DOHH2 (cell line): ENCODE measurements around the gene GLDC.

Source experiments
- EZH2phosphoT487 ChIP-seq: fragments of 200-600 bp; sonication (generic); IDR thresholded peaks from 2 replicates; pipeline ENCODE4 v1.6.1; 2017; ENCODE audit warnings: borderline replicate concordance, mild to moderate bottlenecking, antibody characterized with exemption, low read length, moderate library complexity, mixed read lengths
- TF ChIP-seq, protein P1 (sequence below): fragments of 200-600 bp; sonication (generic); IDR thresholded peaks from one replicate; pipeline ENCODE4 v1.5.1; 2014; ENCODE audit warnings: antibody characterized with exemption, mild to moderate bottlenecking, low read depth, low read length; ENCODE audit not compliant: poor library complexity, severe bottlenecking

DNA sequence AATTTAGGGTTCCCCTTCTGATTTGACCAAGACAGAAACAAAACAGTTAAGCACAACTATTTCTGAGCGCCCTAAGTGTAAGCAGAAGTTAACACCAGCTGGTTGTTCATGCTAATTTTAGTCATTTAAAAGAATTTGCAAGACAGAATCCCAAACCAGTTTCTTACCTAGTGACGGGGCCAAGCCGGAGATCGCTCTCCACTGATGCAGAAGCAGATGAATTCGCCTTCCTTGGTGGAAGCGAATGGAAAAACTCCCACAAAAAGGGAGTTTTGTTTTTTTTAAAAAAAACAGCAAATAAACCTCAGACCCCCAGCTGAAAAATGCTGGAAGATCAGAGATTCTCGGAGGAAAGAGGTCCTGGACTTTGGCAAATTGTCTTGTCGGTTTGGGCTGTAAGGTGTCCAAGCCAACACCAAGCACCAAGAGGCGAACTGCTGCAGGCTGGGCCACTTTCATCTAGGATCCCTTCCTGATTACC, 47.4 kb upstream of the GLDC start:
- TF ChIP-seq, protein P1, sequence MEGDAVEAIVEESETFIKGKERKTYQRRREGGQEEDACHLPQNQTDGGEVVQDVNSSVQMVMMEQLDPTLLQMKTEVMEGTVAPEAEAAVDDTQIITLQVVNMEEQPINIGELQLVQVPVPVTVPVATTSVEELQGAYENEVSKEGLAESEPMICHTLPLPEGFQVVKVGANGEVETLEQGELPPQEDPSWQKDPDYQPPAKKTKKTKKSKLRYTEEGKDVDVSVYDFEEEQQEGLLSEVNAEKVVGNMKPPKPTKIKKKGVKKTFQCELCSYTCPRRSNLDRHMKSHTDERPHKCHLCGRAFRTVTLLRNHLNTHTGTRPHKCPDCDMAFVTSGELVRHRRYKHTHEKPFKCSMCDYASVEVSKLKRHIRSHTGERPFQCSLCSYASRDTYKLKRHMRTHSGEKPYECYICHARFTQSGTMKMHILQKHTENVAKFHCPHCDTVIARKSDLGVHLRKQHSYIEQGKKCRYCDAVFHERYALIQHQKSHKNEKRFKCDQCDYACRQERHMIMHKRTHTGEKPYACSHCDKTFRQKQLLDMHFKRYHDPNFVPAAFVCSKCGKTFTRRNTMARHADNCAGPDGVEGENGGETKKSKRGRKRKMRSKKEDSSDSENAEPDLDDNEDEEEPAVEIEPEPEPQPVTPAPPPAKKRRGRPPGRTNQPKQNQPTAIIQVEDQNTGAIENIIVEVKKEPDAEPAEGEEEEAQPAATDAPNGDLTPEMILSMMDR, result no peak
- no peak for TF ChIP-seq EZH2phosphoT487
